Liver (tissue), 9 donors: Measurements from ENCODE around the gene IRF9. TPM values are rescaled to one million over a fixed set of nuclear protein-coding genes. Genes with fewer than 3 reads are reported as not detected.

Experiments used
- DNase-seq: peaks from one replicate; pipeline ENCODE4 v3.0.0-alpha.2; 2017; ENCODE audit warnings: low spot score
- H3K27ac ChIP-seq, 2 donors: one replicate each; pipeline ENCODE4 v1.7.0; 2013; ENCODE audit warnings: inconsistent platforms in 2 of 2, low read length in 2 of 2, control low read depth in 1 of 2, low read depth in 1 of 2, mild to moderate bottlenecking in 1 of 2
- H3K27me3 ChIP-seq, 4 donors: one replicate each; pipeline versions ENCODE4 v1.6.1 to v1.7.0; 2013; ENCODE audit warnings: low read length in 3 of 4, inconsistent platforms in 1 of 4, mild to moderate bottlenecking in 1 of 4, moderate library complexity in 1 of 4; ENCODE audit not compliant: control insufficient read depth in 4 of 4, insufficient read depth in 4 of 4
- H3K36me3 ChIP-seq, 4 donors: one replicate each; pipeline versions ENCODE4 v1.6.1 to v1.7.0; 2013; ENCODE audit warnings: low read length in 3 of 4, mild to moderate bottlenecking in 3 of 4, low read depth in 1 of 4, moderate library complexity in 1 of 4; ENCODE audit not compliant: control insufficient read depth in 4 of 4, insufficient read depth in 3 of 4
- H3K4me1 ChIP-seq, 4 donors: one replicate each; pipeline versions ENCODE4 v1.6.1 to v1.7.0; 2013; ENCODE audit warnings: low read length in 3 of 4, mild to moderate bottlenecking in 3 of 4, moderate library complexity in 1 of 4; ENCODE audit not compliant: control insufficient read depth in 4 of 4, insufficient read depth in 4 of 4
- H3K4me3 ChIP-seq, 3 donors: one replicate each; pipeline versions ENCODE4 v1.6.1 to v1.7.0; 2013; ENCODE audit warnings: low read length in 3 of 3, control low read depth in 1 of 3, low read depth in 1 of 3, mild to moderate bottlenecking in 1 of 3
- H3K9ac ChIP-seq, 2 donors: one replicate each; pipeline ENCODE4 v1.7.0; 2013; ENCODE audit warnings: low read length in 2 of 2, mild to moderate bottlenecking in 2 of 2, moderate library complexity in 2 of 2, control low read depth in 1 of 2, low read depth in 1 of 2
- H3K9me3 ChIP-seq, 4 donors: one replicate each; pipeline versions ENCODE4 v1.6.1 to v1.7.0; 2013; ENCODE audit warnings: low read length in 3 of 4; ENCODE audit not compliant: control insufficient read depth in 4 of 4
- ATF3 ChIP-seq: IDR thresholded peaks from 2 replicates; pipeline ENCODE4 v1.6.1; 2016; ENCODE audit warnings: antibody characterized with exemption
- CTCF ChIP-seq: fragments of 150-350 bp; IDR thresholded peaks from 2 replicates; pipeline ENCODE4 v1.5.1; 2017; ENCODE audit warnings: improper control_type of control experiment, low read depth, low read length; ENCODE audit not compliant: missing input control
- EGR1 ChIP-seq, 2 donors: IDR thresholded peaks; 2 replicates each; pipeline ENCODE4 v1.6.1; 2016 to 2018; ENCODE audit warnings: antibody characterized with exemption in 2 of 2, low read depth in 2 of 2
- FOXA1 ChIP-seq: IDR thresholded peaks from 2 replicates; pipeline ENCODE4 v1.6.1; 2016; ENCODE audit warnings: antibody characterized with exemption
- FOXA2 ChIP-seq: IDR thresholded peaks from 2 replicates; pipeline ENCODE4 v1.6.1; 2016; ENCODE audit warnings: antibody characterized with exemption
- GABPA ChIP-seq, 2 donors: IDR thresholded peaks in 1 of 2; conservative IDR thresholded peaks in 1 of 2; 2 replicates each; pipeline ENCODE4 v1.6.1; 2016; ENCODE audit warnings: antibody characterized with exemption in 2 of 2, mild to moderate bottlenecking in 1 of 2, moderate library complexity in 1 of 2
- HNF4A ChIP-seq, 2 donors: conservative IDR thresholded peaks; 2 replicates each; pipeline ENCODE4 v1.6.1; 2016; ENCODE audit warnings: antibody characterized with exemption in 2 of 2, mild to moderate bottlenecking in 2 of 2
- HNF4G ChIP-seq: IDR thresholded peaks from 2 replicates; pipeline ENCODE4 v1.6.1; 2016; ENCODE audit warnings: antibody characterized with exemption
- JUND ChIP-seq, 2 donors: IDR thresholded peaks; 2 replicates each; pipeline ENCODE4 v1.6.1; 2016; ENCODE audit warnings: antibody characterized with exemption in 2 of 2
- MAX ChIP-seq: IDR thresholded peaks from 2 replicates; pipeline ENCODE4 v1.6.1; 2016; ENCODE audit warnings: antibody characterized with exemption
- NR2F2 ChIP-seq: IDR thresholded peaks from 2 replicates; pipeline ENCODE4 v1.6.1; 2016; ENCODE audit warnings: antibody characterized with exemption
- RAD21 ChIP-seq, 2 donors: IDR thresholded peaks; 2 replicates each; pipeline ENCODE4 v1.6.1; 2016; ENCODE audit warnings: antibody characterized with exemption in 2 of 2, mild to moderate bottlenecking in 2 of 2
- REST ChIP-seq: IDR thresholded peaks from 2 replicates; pipeline ENCODE4 v1.6.1; 2016; ENCODE audit warnings: antibody characterized with exemption, mild to moderate bottlenecking
- RXRA ChIP-seq, 2 donors: IDR thresholded peaks; 2 replicates each; pipeline ENCODE4 v1.6.1; 2017 to 2018; ENCODE audit warnings: antibody characterized with exemption in 2 of 2, mild to moderate bottlenecking in 1 of 2
- SP1 ChIP-seq: IDR thresholded peaks from 2 replicates; pipeline ENCODE4 v1.6.1; 2018; ENCODE audit warnings: antibody characterized with exemption, mild to moderate bottlenecking
- TAF1 ChIP-seq: conservative IDR thresholded peaks from 2 replicates; pipeline ENCODE4 v1.6.1; 2016; ENCODE audit warnings: antibody characterized with exemption, mild to moderate bottlenecking
- YY1 ChIP-seq: IDR thresholded peaks from 2 replicates; pipeline ENCODE4 v1.6.1; 2016; ENCODE audit warnings: antibody characterized with exemption, mild to moderate bottlenecking
- ZBTB33 ChIP-seq: IDR thresholded peaks from 2 replicates; pipeline ENCODE4 v1.6.1; 2016; ENCODE audit warnings: antibody characterized with exemption
- WGBS: extraction: QIAGEN DNeasy Blood & Tissue Kit; methylation state at CpG from one replicate; pipeline ENCODE4 v1.1.7; 2013; 5-methylcytosine and 5-hydroxymethylcytosine counted together
- polyA plus RNA-seq, 2 donors: library from polyadenylated mRNA; stranded (reverse) in 1 of 2; unstranded in 1 of 2; fragments of 200-250 nt in 1 of 2; fragments of >200 nt in 1 of 2; fragmentation: Nextera tagmentation in 1 of 2; extraction: Ambion mirVana in 1 of 2; gene quantifications; one replicate each; pipeline versions ENCODE4 v1.2.1 to v1.2.3, GENCODE V29; 2013 to 2015
- total RNA-seq, 2 donors: library from RNA; depleted of rRNA; stranded (reverse); fragments of >200 nt; gene quantifications; one replicate each; pipeline ENCODE4 v1.2.3, GENCODE V29; 2014
- donor health status: healthy.
- donor health status: healthy.
- donor health status: healthy.
- donor health status: healthy.
- donor health status: healthy.

Gene IRF9
- total and polyA plus RNA-seq, 4 donors: 37.9 to 60.9 (median 51.0) TPM

GRCh38 chr14:24176599-24176998 lies 15.5 kb downstream of the IRF9 start:
- no peak overlapping the region for H3K27ac ChIP-seq
- no peak for DNase-seq
- TF ChIP-seq RAD21 (IDR thresholded peaks at IDR 0.05) (no peak), EGR1 (IDR thresholded peaks at IDR 0.05; ENCODE audit: low read depth in 2 of 2) (no peak)
- WGBS: 96% methylated on average over 5 of the region's 5 CpGs
- H3K4me1 ChIP-seq: peaks cover 0 to 22% (median 14%) of the 10 kb centered on the region in 4 donors
- H3K27me3 ChIP-seq: no peaks in the 10 kb centered on the region
- no peaks in the 10 kb centered on the region for H3K9me3 ChIP-seq
- no peak overlapping the region for H3K9ac ChIP-seq
- H3K36me3 ChIP-seq: peaks cover 10 to 57% (median 24%) of the 10 kb centered on the region in 4 donors
- no peak overlapping the region for H3K4me3 ChIP-seq

GRCh38 chr14:24177041-24177825 lies 16.2 kb downstream of the IRF9 start:
- Histone ChIP-seq H3K36me3 (peaks cover 11 to 63% (median 23%) of the 10 kb centered on the region in 4 donors), H3K9me3 (no peaks in the 10 kb centered on the region), H3K9ac (no peak overlapping the region), H3K4me1 (peaks cover 0 to 22% (median 14%) of the 10 kb centered on the region in 4 donors), H3K27me3 (no peaks in the 10 kb centered on the region), H3K27ac (no peak overlapping the region), H3K4me3 (no peak overlapping the region)
- no peak for DNase-seq
- WGBS: 94% methylated on average over 12 of the region's 12 CpGs
- TF ChIP-seq SP1 (no peak), CTCF (no peak), REST (no peak), RXRA (IDR thresholded peaks at IDR 0.05) (no peak), EGR1 (IDR thresholded peaks at IDR 0.05; ENCODE audit: low read depth in 2 of 2) (no peak), JUND (IDR thresholded peaks at IDR 0.05) (no peak), YY1 (no peak)

GRCh38 chr14:24177891-24178290 lies 16.8 kb downstream of the IRF9 start:
- Histone ChIP-seq H3K27me3 (no peaks in the 10 kb centered on the region), H3K4me1 (peaks cover 0 to 22% (median 14%) of the 10 kb centered on the region in 4 donors), H3K4me3 (no peak overlapping the region), H3K27ac (no peak overlapping the region), H3K9ac (no peak overlapping the region), H3K9me3 (no peaks in the 10 kb centered on the region), H3K36me3 (peaks cover 11 to 66% (median 25%) of the 10 kb centered on the region in 4 donors)
- no peak for DNase-seq
- WGBS: 96% methylated on average over 14 of the region's 14 CpGs
- TF ChIP-seq SP1 (no peak), HNF4G (no peak), NR2F2 (no peak), RXRA (IDR thresholded peaks at IDR 0.05) (no peak), ZBTB33 (no peak), ATF3 (no peak), MAX (no peak), FOXA1 (no peak), TAF1 (no peak), HNF4A (conservative IDR thresholded peaks at IDR 0.05) (no peak), FOXA2 (no peak), YY1 (no peak), GABPA (IDR thresholded peaks at IDR 0.05 in 1 of 2, conservative IDR thresholded peaks at IDR 0.05 in 1 of 2) (no peak)
